Uterus (tissue), 4 donors: ENCODE data around the gene TMEM45A. TPM values are rescaled to one million over a fixed set of nuclear protein-coding genes. Genes with fewer than 3 reads are reported as not detected.
A peak's percentile ranks its signal among the peaks of the same experiment; 100 is the strongest.

Experiments used
- DNase-seq, 2 donors: peaks; one replicate each; pipeline ENCODE4 v3.0.0-alpha.2; 2019 to 2020
- H3K27ac ChIP-seq, 2 donors: fragments of 200-600 bp; sonication (generic); 1 replicate in 1 of 2; 2 replicates in 1 of 2; pipeline ENCODE4 v1.5.1; 2016 to 2018
- H3K27me3 ChIP-seq, 2 donors: fragments of 200-600 bp; sonication (generic); one replicate each; pipeline ENCODE4 v1.5.1; 2018 to 2019; ENCODE audit warnings: control low read depth in 1 of 2
- H3K36me3 ChIP-seq, 2 donors: fragments of 200-600 bp; sonication (generic); one replicate each; pipeline ENCODE4 v1.5.1; 2019; ENCODE audit warnings: control low read depth in 1 of 2
- H3K4me1 ChIP-seq, 2 donors: fragments of 200-600 bp; sonication (generic); one replicate each; pipeline ENCODE4 v1.5.1; 2018 to 2019; ENCODE audit warnings: control low read depth in 1 of 2
- H3K4me3 ChIP-seq, 2 donors: fragments of 200-600 bp; sonication (generic); 1 replicate in 1 of 2; 2 replicates in 1 of 2; pipeline ENCODE4 v1.5.1; 2018 to 2019; ENCODE audit warnings: mild to moderate bottlenecking in 1 of 2
- H3K9me3 ChIP-seq, 2 donors: fragments of 200-600 bp; sonication (generic); one replicate each; pipeline ENCODE4 v1.5.1; 2019; ENCODE audit warnings: control low read depth in 1 of 2
- CTCF ChIP-seq, 4 experiments: fragments of 200-600 bp in 2 of 4; fragments of 450-650 bp in 2 of 4; sonication (generic) in 2 of 4; IDR thresholded peaks; one replicate each; pipeline ENCODE4 v1.5.1; 2016 to 2019; ENCODE audit warnings: antibody characterized with exemption in 4 of 4, mild to moderate bottlenecking in 2 of 4, moderate library complexity in 1 of 4
- POLR2A ChIP-seq, 2 donors: fragments of 450-650 bp; IDR thresholded peaks; one replicate each; pipeline ENCODE4 v1.6.1; 2016; ENCODE audit warnings: antibody characterized with exemption in 2 of 2, mild to moderate bottlenecking in 1 of 2, moderate library complexity in 1 of 2
- intact Hi-C: fragments of 100-400 bp; cut with DNase I; formaldehyde crosslinking; loops from one replicate; pipeline ENCODE4 v1.15.1; 2023; ENCODE audit warnings: low total_unique reads
- total RNA-seq, 4 donors: library from RNA; depleted of rRNA in 3 of 4; stranded (reverse); fragments of >200 nt in 3 of 4; gene quantifications; one replicate each; pipeline versions ENCODE4 v1.1.0 to v1.2.4, GENCODE V29; 2014 to 2023
- donor health status: DM: yes; HTN: yes; CAD: no.

The TMEM45A gene
- total RNA-seq, 4 donors from 2014 or later, result 15.4 to 51.0 (median 28.3) TPM

GRCh38 chr3:100517276-100517675 lies 24.9 kb downstream of the TMEM45A start:
- no peaks in the 10 kb centered on the region for H3K36me3 ChIP-seq
- no peak for DNase-seq
- intact Hi-C loops, result no loop called here
- no peaks in the 10 kb centered on the region for H3K4me1 ChIP-seq
- no peaks in the 10 kb centered on the region for H3K27me3 ChIP-seq
- TF ChIP-seq CTCF (IDR thresholded peaks at IDR 0.05) (no peak), POLR2A (IDR thresholded peaks at IDR 0.05) (no peak)
- no peaks in the 10 kb centered on the region for H3K9me3 ChIP-seq
- no peak overlapping the region for H3K4me3 ChIP-seq
- H3K27ac ChIP-seq, result peak overlapping the region in 1 of 2 donors; percentile 3

- DNase-seq, result no peak
- Histone ChIP-seq H3K4me1 (no peaks in the 10 kb centered on the region), H3K36me3 (no peaks in the 10 kb centered on the region), H3K27ac (peak overlapping the region; percentile 3 to 27), H3K4me3 (no peak overlapping the region), H3K9me3 (no peaks in the 10 kb centered on the region), H3K27me3 (no peaks in the 10 kb centered on the region)
- TF ChIP-seq CTCF (IDR thresholded peaks at IDR 0.05) (no peak), POLR2A (IDR thresholded peaks at IDR 0.05) (no peak)
- intact Hi-C loops, result no loop called here
Measured at GRCh38 chr3:100518244-100518643, 25.8 kb downstream of the TMEM45A start.

- no peaks in the 10 kb centered on the region for H3K36me3 ChIP-seq
- no peaks in the 10 kb centered on the region for H3K9me3 ChIP-seq
- peak overlapping the region in 1 of 2 donors; percentile 27 for H3K27ac ChIP-seq
- no peaks in the 10 kb centered on the region for H3K4me1 ChIP-seq
- no peak for TF ChIP-seq POLR2A (IDR thresholded peaks at IDR 0.05)
- no peak for TF ChIP-seq CTCF (IDR thresholded peaks at IDR 0.05)
- intact Hi-C loops, result no loop called here
- H3K27me3 ChIP-seq, result no peaks in the 10 kb centered on the region
- H3K4me3 ChIP-seq, result no peak overlapping the region
- DNase-seq, result no peak
Measured at GRCh38 chr3:100518983-100519382, 26.6 kb downstream of the TMEM45A start.

- DNase-seq, result no peak
- H3K4me1 ChIP-seq, result no peaks in the 10 kb centered on the region
- H3K9me3 ChIP-seq, result no peaks in the 10 kb centered on the region
- H3K36me3 ChIP-seq, result no peaks in the 10 kb centered on the region
- no peak overlapping the region for H3K27ac ChIP-seq
- no peaks in the 10 kb centered on the region for H3K27me3 ChIP-seq
- intact Hi-C loops, result no loop called here
- no peak overlapping the region for H3K4me3 ChIP-seq
- TF ChIP-seq POLR2A (IDR thresholded peaks at IDR 0.05), result no peak
- no peak for TF ChIP-seq CTCF (IDR thresholded peaks at IDR 0.05)
Measured at GRCh38 chr3:100521439-100521845, 29.0 kb downstream of the TMEM45A start.

- TF ChIP-seq POLR2A (IDR thresholded peaks at IDR 0.05) (no peak), CTCF (IDR thresholded peaks at IDR 0.05) (no peak)
- H3K27me3 ChIP-seq, result no peaks in the 10 kb centered on the region
- H3K4me3 ChIP-seq, result no peak overlapping the region
- no peak overlapping the region for H3K27ac ChIP-seq
- no peaks in the 10 kb centered on the region for H3K9me3 ChIP-seq
- intact Hi-C loops, result no loop called here
- H3K4me1 ChIP-seq, result no peaks in the 10 kb centered on the region
- DNase-seq, result no peak
- no peaks in the 10 kb centered on the region for H3K36me3 ChIP-seq
Measured at GRCh38 chr3:100522125-100522524, 29.7 kb downstream of the TMEM45A start.
